GM19397 (cell line): Measurements from ENCODE around the gene TAB3.

ENCODE experiments used
- ATAC-seq: cut with Tn5 transposase; IDR thresholded peaks from one replicate; pipeline ENCODE4 v1.9.1; 2021; ENCODE audit warnings: mild to moderate bottlenecking, moderate library complexity; ENCODE audit not compliant: unreplicated experiment

Gene TAB3, protein sequence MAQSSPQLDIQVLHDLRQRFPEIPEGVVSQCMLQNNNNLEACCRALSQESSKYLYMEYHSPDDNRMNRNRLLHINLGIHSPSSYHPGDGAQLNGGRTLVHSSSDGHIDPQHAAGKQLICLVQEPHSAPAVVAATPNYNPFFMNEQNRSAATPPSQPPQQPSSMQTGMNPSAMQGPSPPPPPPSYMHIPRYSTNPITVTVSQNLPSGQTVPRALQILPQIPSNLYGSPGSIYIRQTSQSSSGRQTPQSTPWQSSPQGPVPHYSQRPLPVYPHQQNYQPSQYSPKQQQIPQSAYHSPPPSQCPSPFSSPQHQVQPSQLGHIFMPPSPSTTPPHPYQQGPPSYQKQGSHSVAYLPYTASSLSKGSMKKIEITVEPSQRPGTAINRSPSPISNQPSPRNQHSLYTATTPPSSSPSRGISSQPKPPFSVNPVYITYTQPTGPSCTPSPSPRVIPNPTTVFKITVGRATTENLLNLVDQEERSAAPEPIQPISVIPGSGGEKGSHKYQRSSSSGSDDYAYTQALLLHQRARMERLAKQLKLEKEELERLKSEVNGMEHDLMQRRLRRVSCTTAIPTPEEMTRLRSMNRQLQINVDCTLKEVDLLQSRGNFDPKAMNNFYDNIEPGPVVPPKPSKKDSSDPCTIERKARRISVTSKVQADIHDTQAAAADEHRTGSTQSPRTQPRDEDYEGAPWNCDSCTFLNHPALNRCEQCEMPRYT

DNA sequence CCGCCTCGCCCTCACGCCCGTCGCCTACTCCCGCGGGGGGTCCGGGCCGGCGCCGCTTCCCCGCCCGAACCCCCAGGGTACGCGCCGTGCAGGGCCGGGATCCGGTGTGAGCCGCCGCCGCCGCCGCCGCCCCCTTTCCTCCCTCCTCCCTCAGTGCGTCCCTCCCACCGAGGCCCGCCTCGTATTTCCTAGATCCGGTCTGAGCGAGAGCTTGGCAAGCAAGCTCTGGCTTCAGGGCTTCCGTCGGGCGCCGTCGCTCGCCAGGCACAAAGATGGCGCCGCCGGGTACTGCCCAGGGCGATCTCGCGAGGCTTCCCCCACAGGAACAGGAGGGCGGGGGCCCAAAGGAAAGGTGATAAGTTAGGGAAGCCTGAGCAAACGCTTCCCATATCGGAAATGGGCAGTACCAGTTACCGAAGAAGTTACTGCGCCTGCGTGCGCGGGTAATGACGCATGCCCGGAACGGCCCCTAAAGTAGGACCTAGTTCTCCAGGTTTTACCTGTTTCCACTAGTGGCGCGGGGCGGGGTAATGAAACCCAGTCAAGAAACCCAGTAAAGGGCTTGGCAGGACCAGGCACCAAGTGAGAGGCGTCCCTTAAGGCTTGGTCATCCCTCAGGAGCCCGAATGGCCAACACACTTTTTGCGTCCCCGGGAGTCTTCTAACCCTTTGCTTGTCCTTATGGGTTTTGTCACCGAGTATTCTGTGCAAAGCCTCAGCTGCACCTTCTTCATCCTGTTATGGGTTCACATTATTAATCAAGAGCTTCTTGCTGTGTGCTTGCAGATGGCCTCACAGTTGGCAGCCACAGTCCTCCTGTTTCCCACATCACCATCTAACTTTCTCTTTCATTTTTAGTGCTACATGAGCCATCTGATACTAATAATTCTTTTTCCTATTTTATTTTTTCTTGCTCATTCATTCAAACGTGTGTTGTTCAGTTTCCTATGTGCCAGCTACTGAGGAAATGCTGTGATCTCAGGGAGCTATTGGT lies at the start of gene TAB3:
TSS of gene TAB3 (minus strand) at position 108 of the 994 bp plus-strand sequence. CDS start 29,666 bp downstream, outside the sequence.
- ATAC-seq = peak; percentile 97

DNA sequence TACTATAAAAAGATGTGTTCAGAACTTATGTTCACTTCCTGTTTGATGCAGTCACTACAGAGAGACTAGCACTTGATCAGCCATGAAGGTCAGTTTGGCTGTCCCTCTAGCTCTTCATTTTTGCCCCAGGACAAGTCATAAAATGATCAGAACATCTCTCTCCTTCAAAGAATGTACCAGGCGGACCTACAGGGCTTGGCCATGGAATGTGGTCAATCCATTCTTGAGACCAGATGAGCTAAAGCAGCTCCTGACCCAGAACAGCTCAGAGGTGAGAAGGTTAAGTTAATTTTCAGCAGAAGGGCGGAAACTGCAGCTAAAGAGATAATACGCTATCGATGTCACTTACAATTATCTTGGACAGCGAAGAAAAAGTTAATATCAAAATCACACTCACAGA lies 49.2 kb upstream of the TAB3 start:
- ATAC-seq = no peak

DNA sequence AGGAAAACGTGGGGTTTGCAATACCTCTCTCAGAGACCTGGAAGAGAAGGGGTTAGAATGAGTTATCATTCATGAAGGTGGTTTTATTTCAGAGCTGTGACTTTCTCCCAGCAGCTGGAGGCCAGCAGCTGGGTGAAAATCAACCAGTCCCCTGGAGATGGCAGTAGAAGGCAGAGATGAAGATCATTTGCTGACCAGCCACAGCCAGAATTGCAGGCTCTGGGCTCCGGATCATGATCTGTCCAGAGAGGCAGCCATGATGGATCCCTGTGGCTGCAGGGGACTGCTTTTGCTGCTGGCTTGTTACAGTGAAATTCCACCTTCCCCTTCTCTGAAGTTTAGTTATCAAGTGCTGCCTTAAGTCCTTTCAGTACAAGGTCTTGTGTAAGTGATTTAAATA lies 46.9 kb upstream of the TAB3 start:
- ATAC-seq = no peak

DNA sequence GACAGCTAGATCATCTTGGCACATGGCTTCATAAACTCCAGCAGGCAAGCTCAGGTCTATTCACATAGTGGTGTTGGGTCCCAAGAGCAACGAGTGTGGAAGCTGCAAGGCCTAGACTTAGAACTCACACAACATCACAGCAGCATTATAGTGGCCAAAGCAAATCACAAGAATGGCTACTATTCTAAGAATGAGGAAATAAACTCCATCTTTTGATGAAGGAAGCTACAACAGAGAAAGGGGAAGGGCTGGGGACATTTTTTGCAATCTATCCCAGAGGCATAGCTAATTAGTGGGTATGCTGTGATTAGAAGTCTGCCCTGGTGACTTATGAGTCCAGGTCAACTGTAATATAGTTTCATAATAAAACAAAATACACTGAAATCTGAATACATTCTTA lies 42.9 kb upstream of the TAB3 start:
- ATAC-seq = no peak

DNA sequence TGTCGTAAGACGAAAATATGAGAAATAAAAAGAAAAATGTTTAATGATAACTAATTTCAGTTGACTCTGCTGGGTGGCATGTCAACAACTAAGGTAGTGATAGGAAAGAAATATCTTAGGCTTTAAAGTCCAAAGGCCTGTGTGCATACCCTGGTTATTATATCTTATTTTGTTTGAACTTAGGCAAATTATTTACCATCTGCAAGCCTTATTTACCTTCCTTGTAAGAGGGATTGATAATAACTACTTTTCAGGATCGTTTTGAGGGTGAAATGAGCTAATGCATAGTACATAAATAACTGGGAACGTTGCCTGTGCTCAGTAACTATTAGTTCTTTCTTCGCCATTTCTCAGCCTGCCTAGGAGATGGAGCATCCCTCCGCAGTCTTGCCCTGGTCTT lies 41.6 kb upstream of the TAB3 start:
- ATAC-seq = no peak

DNA sequence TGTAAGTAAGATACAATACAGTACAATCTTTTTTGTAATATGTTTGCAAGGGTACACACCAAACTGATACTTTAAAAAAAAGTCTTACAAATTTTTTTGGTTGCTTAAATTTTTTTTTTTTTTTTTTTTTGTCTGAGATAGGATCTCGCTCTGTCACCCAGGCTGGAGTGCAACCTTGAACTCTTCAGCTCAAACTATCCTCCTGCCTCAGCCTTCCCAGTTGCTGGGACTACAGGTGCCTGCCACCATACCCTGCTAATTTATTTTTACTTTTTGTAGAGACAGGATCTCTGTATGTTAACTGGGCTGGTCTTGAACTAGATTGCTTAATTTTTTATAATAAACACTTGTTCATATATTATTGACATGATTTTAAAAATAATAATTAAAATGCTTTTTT lies 41.1 kb upstream of the TAB3 start:
- ATAC-seq = no peak

DNA sequence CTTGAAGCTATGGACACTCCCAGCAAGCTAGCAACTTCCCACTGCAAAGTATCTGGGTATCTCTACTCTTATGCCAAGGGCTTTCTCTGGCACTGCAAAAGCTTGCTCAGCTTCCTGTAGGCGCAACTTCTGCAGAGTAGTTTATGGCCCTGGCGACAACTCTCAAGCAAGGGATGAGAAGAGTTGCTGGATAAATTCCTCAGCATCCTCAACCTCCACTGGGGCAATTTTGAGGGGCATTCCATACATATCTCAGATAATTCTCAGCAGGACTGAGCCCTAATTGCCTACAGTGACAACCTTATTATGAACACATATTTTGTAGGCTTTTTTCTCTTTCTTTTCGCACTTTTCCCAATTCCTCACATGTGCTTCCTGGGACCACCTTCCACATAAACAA lies 31.2 kb upstream of the TAB3 start:
- no peak for ATAC-seq

DNA sequence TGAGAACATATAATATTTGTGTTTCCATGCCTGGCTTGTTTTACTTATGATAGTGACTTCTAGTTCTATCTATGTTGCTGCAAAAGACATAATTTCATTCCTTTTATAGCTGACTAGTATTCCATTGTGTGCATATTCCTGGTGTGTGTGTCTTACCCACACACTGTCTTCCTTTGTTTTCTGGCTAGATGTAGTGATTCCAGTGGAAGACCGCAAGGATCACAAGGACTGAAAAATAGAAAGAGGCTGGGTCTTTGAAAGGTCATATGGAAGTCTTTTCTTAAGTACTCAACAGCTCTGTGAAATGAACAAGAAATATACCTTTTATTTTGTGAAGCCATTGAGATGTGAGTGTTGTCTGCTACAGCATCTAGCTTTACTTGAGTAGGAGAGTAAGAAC lies 29.4 kb upstream of the TAB3 start:
- no peak for ATAC-seq

DNA sequence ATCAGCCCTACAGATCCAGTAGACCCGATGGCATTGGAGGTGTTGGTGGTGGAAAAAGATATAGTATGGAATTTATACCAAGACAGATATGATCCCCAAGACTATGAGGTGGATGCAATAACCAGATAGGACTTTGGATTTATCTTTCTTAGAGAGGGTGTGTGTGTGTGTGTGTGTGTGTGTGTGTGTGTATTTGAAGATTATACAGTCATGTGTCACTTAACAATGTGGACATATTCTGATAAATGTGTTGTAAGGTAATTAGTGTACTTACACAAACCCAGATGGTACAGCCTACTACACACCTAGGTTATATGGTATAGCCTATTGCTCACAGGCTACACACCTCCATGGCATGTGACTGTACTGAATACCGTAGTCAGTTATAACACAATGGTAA lies 24.4 kb upstream of the TAB3 start:
- ATAC-seq = no peak

DNA sequence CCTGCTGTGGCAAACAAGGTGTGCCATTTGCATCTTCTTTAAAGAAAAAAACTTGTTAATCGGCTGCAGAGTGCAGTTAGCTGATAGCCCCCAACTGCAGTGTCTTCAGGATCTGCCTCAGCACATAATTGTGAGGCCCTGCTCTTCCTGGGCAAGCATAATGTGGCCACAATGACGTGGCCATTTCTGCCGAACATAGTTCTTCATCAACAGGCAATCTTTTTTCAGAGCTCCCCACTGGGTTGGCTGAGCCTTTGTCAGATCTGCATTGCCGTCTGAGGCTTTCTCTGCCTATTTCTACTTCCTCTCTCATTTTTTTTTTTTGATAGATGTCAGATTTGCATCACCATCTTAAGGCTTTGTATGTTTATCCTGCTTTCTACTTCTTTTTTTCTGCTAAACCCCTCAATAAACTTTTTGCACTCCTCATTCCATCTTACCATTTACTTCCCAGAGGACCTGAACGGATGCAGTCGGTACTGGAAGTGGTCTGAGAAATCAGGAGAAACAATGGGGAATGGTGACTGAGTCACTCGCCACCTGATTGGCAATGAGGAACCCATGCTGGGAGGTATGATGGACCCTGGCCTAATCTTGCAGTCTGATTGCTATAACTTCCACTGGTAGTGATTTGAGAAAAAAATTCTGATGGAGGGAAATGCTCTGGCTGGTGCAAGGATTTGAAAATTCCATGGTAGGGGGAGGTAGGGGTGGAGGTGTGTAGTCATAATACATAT lies 21.2 kb upstream of the TAB3 start:
- no peak for ATAC-seq

DNA sequence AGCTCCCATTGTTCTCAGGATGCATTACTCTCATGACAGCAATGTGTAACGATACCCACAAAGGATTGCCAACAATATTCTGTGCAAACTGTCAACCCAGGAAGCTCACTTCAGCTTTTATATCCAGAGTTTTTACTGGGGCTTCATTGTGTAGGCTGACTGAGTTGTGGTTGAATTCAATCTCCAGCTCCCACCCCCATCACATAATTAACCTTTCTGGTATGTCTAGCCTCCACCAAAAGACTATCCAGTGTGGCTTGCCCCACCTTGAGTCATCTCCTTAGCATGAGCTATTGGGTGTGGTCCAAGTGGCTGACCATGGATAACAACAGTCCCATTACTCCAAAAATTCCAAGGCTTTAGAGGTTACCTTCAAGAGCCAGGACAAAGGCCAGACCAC lies 17.7 kb upstream of the TAB3 start:
- ATAC-seq = no peak

DNA sequence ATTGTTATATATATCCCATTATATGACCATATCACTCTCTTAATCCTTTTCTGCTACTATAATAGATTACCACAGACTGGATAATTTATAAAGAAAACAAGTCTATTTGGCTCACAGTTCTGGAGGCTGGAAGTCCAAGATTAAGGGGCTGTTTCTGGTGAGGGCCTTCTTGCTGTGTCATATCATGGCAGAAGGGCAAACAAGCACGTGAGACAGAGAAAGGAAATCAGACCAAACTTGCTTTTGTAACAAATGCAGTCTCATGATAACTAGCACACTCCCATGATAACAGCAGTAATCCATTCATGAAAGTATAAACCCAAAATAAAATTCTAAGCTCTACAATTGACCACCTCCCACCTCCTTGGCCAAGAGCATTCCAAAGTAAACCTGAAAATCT lies 16.3 kb upstream of the TAB3 start:
- no peak for ATAC-seq

DNA sequence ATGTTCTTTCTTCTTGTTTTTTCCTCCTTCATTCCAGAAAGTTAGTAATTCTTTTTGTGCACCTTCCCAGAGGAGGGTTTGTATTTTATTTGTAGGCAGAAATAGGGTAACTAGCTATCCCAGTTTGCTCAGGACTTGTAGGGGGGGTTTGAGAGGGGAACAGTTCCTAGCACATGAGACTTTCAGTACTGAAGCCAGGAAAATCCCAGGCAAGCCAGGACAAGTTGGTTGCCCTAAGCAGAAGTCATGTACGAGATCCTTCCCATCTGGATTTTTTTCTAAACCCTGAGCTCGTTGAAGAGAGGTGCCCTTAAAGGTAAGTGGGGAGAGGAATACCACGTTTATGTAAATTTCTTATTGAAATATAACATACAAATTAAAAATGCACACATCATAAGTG lies 15.6 kb upstream of the TAB3 start:
- no peak for ATAC-seq

DNA sequence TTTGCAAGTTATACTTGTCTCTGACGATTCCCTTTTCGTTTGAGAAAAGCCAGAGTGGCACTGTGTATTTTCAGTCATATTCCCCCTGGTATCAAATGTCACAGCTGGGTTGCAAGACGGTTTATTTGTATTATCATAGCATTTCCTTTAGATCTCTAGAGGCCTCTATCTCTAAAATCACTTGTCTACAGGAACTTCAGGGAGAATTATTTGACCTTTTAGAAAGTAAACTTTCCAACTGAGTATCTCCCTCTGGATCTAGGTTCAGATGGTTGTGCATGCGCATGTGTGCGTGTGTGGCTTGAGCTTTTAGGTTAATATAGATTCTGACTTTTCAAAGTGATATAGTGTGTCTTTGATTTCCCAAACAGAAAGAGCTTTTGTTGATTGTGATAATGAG lies 15.1 kb upstream of the TAB3 start:
- ATAC-seq = no peak

DNA sequence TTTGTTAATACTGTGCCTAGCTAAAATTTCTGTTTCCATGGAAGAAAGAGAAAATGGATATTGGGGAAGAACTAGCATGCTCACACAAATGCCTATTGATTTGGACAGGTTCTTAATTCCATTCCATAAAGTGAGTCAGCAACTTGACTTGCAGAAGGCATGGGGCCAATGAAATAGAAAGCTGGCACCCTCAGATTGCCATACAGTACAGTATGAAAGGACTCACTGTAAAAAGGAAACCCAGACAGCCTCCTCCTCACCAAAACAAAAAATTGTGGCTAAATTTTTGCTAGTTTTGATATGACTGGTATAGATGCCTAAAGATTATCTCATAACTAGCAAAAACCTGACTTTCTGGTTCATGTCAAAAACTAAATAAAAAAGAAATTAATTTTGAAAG lies 11.2 kb upstream of the TAB3 start:
- no peak for ATAC-seq

DNA sequence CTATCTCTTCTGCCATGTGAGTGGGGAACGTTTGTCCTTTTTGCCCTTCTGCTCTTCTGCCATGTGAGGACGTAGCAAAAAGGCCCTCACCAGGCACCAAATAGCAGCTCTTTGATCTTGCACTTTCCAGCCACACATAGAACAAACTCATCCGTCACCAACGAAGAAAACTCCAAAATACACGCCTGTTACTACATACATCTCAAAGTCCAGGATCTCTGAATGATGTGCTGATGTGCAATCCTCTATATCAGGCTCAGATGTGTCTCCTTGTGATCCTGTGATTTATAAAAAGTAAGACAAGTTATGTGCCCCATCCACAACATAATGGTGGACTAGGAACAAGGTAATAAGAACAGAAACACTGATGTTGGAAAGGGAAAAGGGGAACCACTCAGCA lies 9.8 kb upstream of the TAB3 start:
- no peak for ATAC-seq

DNA sequence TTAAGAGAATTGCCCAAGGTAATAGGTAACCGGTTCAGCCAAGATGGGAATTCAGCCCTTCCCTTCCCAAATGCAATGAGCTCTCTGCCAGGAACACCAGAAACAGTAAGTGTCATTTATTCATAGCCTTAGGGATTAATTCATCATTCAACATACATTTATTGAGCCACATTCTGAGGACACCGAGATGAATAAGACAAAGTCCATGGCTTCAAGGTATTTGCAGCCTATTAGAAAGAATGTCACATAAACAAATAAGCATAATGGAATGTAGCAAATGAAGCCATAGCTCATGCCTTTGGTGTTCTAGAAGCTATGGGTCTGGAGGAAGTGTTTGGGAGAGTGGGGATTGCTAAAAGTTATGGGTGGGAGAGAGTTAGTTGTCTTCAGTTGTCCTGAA lies 6.3 kb upstream of the TAB3 start:
- ATAC-seq = no peak

DNA sequence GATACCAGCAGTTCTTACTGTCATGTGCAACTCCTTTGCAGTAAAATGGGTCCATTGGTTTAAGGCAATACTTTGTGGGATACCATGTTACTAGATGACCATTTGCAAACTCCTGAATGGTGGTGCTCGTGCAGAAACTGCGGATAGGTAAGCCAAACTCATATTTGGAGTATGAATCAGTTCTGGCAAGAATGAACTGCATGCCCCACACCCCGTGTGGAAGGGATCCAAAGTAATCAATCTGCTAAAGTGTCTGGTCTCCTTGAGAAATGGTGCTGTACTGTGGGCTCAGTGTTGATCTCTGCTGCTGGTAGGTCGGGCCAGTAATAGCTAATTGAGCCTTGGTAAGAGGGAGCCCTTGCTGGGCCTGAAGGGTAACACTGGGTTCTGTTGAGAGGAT lies 4.2 kb upstream of the TAB3 start:
- ATAC-seq = no peak

DNA sequence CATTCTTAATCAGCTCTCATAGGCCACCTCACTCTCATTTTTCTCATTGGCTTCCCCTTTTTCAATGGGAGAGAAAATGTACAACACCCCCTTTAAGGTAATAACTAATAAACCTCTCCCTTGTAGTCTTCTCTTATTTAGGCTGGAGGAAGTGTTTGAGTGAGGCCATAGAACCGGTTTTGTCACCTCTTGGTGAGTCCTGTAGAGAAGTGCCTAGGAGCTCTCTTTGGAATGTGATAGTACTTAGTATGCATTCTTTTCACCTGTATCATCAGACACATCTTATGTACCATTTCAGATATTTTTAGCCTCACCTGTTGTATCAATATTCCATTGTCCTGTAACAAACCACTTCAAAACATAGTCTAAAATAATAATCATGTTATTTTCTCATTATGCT lies 3.5 kb upstream of the TAB3 start:
- no peak for ATAC-seq

DNA sequence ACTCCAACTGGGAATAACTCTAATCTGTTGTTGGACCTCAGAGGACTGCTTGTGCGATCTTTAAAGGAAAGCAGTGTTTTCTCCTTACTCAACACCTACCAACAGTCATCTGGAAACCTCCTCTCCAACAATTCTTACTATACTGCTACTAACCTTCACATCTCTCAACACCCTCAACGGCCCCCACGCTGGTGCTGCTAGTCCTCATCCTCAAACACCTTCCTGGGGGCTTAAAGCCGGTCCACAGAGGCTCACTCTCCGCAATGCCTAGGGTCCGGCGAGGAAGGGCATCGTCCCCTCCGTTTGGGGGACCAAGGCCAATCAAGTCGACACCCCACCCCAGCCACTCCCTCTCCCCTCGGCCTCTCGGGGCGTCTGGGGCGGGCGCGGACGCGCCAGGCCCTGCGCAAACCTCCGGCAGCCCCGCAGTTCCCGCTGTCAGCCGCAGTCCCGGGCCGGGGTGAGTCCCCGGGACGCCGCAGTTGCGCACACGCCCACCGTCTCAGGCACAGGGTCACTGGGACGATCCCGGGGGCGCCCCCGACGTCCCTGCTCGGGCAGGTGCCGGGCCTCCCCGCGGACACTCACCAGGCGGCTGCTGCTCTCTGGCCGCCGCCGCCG lies 418 bp downstream of the TAB3 start:
- peak; percentile 26 for ATAC-seq
